ENCODE results near the gene GIMAP5. TPM values are rescaled to one million over a fixed set of nuclear protein-coding genes. Genes with fewer than 3 reads are reported as not detected.
"Not testable (repeated sequence)": the region's sequence is repeated elsewhere in the genome, so short reads cannot be mapped to it uniquely, and the experiment has no call there.

GIMAP5 gene
- total RNA-seq, 1 experiment from 2014 or later = not detected

DNA sequence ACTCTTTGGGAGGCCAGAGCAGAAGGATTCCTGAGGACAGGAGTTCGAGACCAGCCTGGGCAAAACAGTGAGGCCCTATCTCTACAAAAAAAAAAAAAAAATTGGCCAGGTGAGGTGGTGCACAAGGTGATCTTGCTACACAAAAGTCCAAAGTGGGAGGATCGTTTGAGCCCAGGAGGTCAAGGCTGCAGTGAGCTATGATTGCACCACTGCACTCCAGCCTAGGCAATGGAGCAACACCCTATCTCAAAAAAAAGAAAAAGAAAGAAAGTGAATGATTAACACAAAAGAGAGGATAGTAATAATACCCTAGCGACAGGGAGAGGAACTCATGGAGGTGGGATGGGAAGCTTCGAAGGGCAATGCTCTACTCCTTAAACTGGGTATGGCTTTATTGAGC, 32.5 kb downstream of the GIMAP5 start:
- Histone ChIP-seq H2AFZ (ENCODE audit: low read length) (no peak overlapping the region), H4K20me1 (ENCODE audit: control insufficient read depth, insufficient read depth, insufficient read length) (no peaks in the 10 kb centered on the region), H3K27ac (ENCODE audit: insufficient read length, low read depth, low read length) (no peak overlapping the region), H3K4me2 (ENCODE audit: insufficient read depth, insufficient read length, low read length) (no peak overlapping the region), H3K23me2 (ENCODE audit: insufficient read length, low read depth, low read length, poor library complexity, severe bottlenecking) (no peaks in the 10 kb centered on the region), H3K9ac (ENCODE audit: extremely low read depth, insufficient read length, low read length) (no peak overlapping the region), H2BK120ac (ENCODE audit: low read depth, low read length, poor library complexity, severe bottlenecking) (no peak overlapping the region), H2BK20ac (ENCODE audit: low read depth, low read length, poor library complexity, severe bottlenecking) (no peak overlapping the region), H3K14ac (ENCODE audit: insufficient read depth, low read length) (no peak overlapping the region), H4K5ac (ENCODE audit: insufficient read length, low read depth, low read length) (no peak overlapping the region), H3K27me3 (ENCODE audit: insufficient read depth, low read length) (no peaks in the 10 kb centered on the region), H3K23ac (ENCODE audit: insufficient read length, low read depth, low read length) (no peak overlapping the region), H3K9me3 (ENCODE audit: control insufficient read depth, low read depth, low read length) (no peaks in the 10 kb centered on the region), H2BK12ac (ENCODE audit: insufficient read length, low read depth, low read length) (no peak overlapping the region), H4K8ac (replicated peaks; ENCODE audit: insufficient read length, low read depth, low read length) (no peak overlapping the region), H3K79me1 (ENCODE audit: insufficient read depth, low read depth, low read length, poor library complexity, severe bottlenecking) (no peaks in the 10 kb centered on the region), H2AK5ac (ENCODE audit: insufficient read length, low read length) (no peak overlapping the region), H3K79me2 (ENCODE audit: insufficient read depth, low read length) (no peaks in the 10 kb centered on the region; the same call in 1 of the 2 replicates), H4K91ac (ENCODE audit: insufficient read length, low read depth, low read length) (no peak overlapping the region), H3T11ph (ENCODE audit: low read length) (no peak overlapping the region), H2BK15ac (ENCODE audit: low read depth, low read length) (no peak overlapping the region), H2BK5ac (ENCODE audit: insufficient read length, low read length) (no peak overlapping the region), H3K4ac (ENCODE audit: low read depth, low read length) (no peak overlapping the region), H3K18ac (ENCODE audit: insufficient read length, low read depth, low read length) (no peak overlapping the region), H3K4me1 (ENCODE audit: insufficient read depth, low read length) (no peaks in the 10 kb centered on the region), H3K56ac (ENCODE audit: insufficient read length, low read depth, low read length) (no peak overlapping the region)
- Mint-ChIP-seq H3K4me3 (no peak overlapping the region), H3K4me1 (peaks cover 8 to 10% of the 10 kb centered on the region in 2 experiments), H3K27me3 (ENCODE audit: low read depth) (peaks cover 34% of the 10 kb centered on the region), H3K27ac (peak overlapping the region in 1 of 3 experiments; percentile 23; a peak in 1 of 7 replicates), H3K36me3 (ENCODE audit: insufficient read depth in 1 of 3, low read depth in 3 of 3) (no peaks in the 10 kb centered on the region; a peak in 2 of 7 replicates), H3K9me3 (peaks cover 11 to 13% of the 10 kb centered on the region in 2 experiments)
- WGBS (ENCODE audit: extremely low coverage, insufficient read length, low lambda C conversion rate) = no CpG with 5 or more reads among the region's 4 CpGs
- TF ChIP-seq, protein P1, sequence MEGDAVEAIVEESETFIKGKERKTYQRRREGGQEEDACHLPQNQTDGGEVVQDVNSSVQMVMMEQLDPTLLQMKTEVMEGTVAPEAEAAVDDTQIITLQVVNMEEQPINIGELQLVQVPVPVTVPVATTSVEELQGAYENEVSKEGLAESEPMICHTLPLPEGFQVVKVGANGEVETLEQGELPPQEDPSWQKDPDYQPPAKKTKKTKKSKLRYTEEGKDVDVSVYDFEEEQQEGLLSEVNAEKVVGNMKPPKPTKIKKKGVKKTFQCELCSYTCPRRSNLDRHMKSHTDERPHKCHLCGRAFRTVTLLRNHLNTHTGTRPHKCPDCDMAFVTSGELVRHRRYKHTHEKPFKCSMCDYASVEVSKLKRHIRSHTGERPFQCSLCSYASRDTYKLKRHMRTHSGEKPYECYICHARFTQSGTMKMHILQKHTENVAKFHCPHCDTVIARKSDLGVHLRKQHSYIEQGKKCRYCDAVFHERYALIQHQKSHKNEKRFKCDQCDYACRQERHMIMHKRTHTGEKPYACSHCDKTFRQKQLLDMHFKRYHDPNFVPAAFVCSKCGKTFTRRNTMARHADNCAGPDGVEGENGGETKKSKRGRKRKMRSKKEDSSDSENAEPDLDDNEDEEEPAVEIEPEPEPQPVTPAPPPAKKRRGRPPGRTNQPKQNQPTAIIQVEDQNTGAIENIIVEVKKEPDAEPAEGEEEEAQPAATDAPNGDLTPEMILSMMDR (conservative IDR thresholded peaks at IDR 0.05) = no peak
- no peak for DNase-seq

DNA sequence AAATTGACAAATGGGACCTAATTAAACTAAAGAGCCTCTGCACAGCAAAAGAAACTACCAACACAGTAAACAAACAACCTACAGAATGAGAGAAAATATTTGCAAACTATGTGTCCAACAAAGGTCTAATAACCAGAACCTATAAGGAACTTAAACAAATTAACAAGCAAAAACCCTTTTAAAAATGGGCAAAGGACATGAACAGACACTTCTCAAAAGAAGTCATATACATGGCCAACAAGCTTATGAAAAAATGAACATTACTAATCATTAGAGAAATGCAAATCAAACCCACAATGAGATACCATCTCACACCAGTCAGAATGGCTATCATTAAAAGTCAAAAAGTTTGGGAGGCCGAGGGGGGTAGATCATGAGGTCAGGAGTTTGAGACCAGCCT, 36.9 kb downstream of the GIMAP5 start:
- H3K4me3 Mint-ChIP-seq; H3T11ph ChIP-seq (ENCODE audit: low read length); H3K14ac ChIP-seq (ENCODE audit: insufficient read depth, low read length); H3K56ac ChIP-seq (ENCODE audit: insufficient read length, low read depth, low read length); H3K4me1 Mint-ChIP-seq; H3K23ac ChIP-seq (ENCODE audit: insufficient read length, low read depth, low read length); H3K79me1 ChIP-seq (ENCODE audit: insufficient read depth, low read depth, low read length, poor library complexity, severe bottlenecking); H2BK120ac ChIP-seq (ENCODE audit: low read depth, low read length, poor library complexity, severe bottlenecking); H3K9me3 ChIP-seq (ENCODE audit: control insufficient read depth, low read depth, low read length); H2AFZ ChIP-seq (ENCODE audit: low read length); H2AK5ac ChIP-seq (ENCODE audit: insufficient read length, low read length); H4K91ac ChIP-seq (ENCODE audit: insufficient read length, low read depth, low read length); H2BK20ac ChIP-seq (ENCODE audit: low read depth, low read length, poor library complexity, severe bottlenecking); H3K4me2 ChIP-seq (ENCODE audit: insufficient read depth, insufficient read length, low read length); H2BK12ac ChIP-seq (ENCODE audit: insufficient read length, low read depth, low read length); H3K4ac ChIP-seq (ENCODE audit: low read depth, low read length); H3K27me3 ChIP-seq (ENCODE audit: insufficient read depth, low read length); H3K4me1 ChIP-seq (ENCODE audit: insufficient read depth, low read length); H4K8ac ChIP-seq (replicated peaks; ENCODE audit: insufficient read length, low read depth, low read length); H4K20me1 ChIP-seq (ENCODE audit: control insufficient read depth, insufficient read depth, insufficient read length); H3K36me3 Mint-ChIP-seq (ENCODE audit: insufficient read depth in 1 of 3, low read depth in 3 of 3); H3K79me2 ChIP-seq (ENCODE audit: insufficient read depth, low read length); H4K5ac ChIP-seq (ENCODE audit: insufficient read length, low read depth, low read length); H3K23me2 ChIP-seq (ENCODE audit: insufficient read length, low read depth, low read length, poor library complexity, severe bottlenecking); H3K9ac ChIP-seq (ENCODE audit: extremely low read depth, insufficient read length, low read length); H3K18ac ChIP-seq (ENCODE audit: insufficient read length, low read depth, low read length); H3K27ac Mint-ChIP-seq; H2BK15ac ChIP-seq (ENCODE audit: low read depth, low read length); H2BK5ac ChIP-seq (ENCODE audit: insufficient read length, low read length); DNase-seq; H3K27ac ChIP-seq (ENCODE audit: insufficient read length, low read depth, low read length): not testable (repeated sequence)
- WGBS (ENCODE audit: extremely low coverage, insufficient read length, low lambda C conversion rate) = no CpG with 5 or more reads among the region's 1 CpG
- peaks cover 11 to 17% of the 10 kb centered on the region in 2 experiments for H3K9me3 Mint-ChIP-seq
- H3K27me3 Mint-ChIP-seq (ENCODE audit: low read depth) = peaks cover 43% of the 10 kb centered on the region
